ENCODE results near the gene NTF3.

Gene NTF3

DNA sequence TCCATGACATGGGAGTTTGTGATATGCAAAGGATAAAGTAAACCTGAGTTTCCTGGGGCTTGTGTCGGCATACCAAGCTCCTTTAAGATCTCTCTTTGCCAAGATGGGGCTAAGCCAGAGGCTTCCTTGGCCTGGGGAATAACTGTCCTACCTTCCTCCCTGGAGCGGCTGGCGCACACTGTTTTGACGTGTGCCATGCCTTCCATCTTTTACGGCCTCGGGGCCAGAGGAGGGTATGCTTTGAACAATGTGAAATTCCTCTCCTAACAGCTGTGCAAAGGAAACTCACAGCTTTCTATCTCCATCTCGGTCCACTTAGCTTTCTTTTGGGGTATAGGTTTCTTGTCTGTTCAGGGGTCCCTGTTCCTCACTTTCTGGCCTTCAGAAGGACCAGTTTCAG lies 55.2 kb downstream of the NTF3 start:
- no peaks in the 10 kb centered on the region for H3K36me3 Mint-ChIP-seq
- H3K4me1 Mint-ChIP-seq: no peaks in the 10 kb centered on the region
- H3K27me3 Mint-ChIP-seq: no peaks in the 10 kb centered on the region
- H3K4me3 Mint-ChIP-seq: no peak overlapping the region
- H3K27ac Mint-ChIP-seq: no peak overlapping the region
- no peak for ATAC-seq
- H3K9me3 Mint-ChIP-seq: no peaks in the 10 kb centered on the region

DNA sequence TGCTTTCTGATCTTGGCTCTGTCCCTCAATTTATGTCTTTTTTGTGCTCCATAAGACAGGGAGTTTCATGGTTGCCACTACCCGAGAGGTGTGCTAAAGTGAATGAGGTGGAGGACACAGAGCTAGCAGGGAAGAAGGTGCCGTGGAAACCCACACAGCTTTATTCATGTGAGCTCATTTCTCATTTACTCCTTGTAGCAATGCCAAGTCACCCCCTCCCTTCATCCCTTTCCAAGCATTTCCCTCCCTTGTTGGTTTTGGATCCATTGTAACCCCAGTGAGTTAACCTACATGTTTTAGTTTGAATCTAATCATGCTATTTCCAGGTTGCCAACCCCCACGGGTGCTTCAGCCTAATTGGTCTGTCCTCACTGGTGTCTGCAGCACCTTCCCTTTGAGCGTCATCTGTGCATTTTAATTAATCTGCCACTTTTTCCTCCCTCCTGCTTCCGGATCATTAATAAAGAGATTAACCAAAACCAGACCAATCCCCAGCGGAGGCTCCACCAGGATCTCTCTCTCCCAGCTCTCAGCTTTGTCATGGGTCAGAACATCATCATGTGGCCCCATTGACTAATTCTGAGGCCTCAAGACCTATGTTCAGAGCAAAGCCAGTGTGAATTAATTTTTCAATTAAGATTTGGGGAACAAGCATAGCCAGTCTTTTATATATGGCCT lies 56.2 kb downstream of the NTF3 start:
- Mint-ChIP-seq H3K36me3 (no peaks in the 10 kb centered on the region), H3K4me1 (no peaks in the 10 kb centered on the region), H3K9me3 (no peaks in the 10 kb centered on the region), H3K27ac (no peak overlapping the region), H3K27me3 (no peaks in the 10 kb centered on the region), H3K4me3 (no peak overlapping the region)
- ATAC-seq: no peak

DNA sequence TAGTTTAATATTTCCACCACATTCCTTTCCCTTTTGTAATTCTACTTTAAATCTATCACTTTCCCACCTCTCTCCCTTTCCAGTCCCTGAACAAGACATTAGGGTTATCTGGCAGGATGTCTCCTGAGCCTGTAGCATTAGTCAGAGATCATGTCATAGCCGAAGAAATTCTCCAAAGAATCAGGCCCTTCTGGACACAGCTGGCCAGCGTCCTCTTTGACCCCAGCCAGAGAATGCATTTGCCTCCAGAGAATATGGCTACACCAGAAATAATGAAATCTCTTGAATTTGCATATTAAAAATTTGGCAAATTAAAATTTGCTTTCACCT lies 56.7 kb downstream of the NTF3 start:
- no peaks in the 10 kb centered on the region for H3K9me3 Mint-ChIP-seq
- no peaks in the 10 kb centered on the region for H3K4me1 Mint-ChIP-seq
- H3K36me3 Mint-ChIP-seq: no peaks in the 10 kb centered on the region
- no peak for ATAC-seq
- H3K27me3 Mint-ChIP-seq: no peaks in the 10 kb centered on the region
- H3K4me3 Mint-ChIP-seq: no peak overlapping the region
- H3K27ac Mint-ChIP-seq: no peak overlapping the region

DNA sequence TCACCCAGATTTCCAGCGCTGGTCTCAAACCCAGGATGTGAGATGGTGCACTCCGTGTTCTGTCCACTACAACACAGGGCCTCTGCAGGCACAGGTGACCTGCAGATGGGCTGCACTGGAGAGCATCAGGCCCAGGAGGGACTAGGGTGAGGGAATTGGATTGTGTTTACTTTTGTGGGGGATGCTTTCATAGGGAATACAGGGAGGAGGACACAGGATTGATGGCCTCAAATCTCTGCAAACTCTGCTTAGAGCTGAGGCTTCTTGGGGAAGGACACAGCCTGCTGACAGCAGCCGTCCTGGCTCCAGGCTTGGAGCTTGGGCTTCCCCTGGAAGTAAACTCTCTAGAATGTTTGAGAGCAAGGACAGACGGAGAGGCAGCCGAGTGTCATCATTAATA lies 57.1 kb downstream of the NTF3 start:
- Mint-ChIP-seq H3K27ac (no peak overlapping the region), H3K4me3 (no peak overlapping the region), H3K9me3 (no peaks in the 10 kb centered on the region), H3K36me3 (no peaks in the 10 kb centered on the region), H3K27me3 (no peaks in the 10 kb centered on the region), H3K4me1 (no peaks in the 10 kb centered on the region)
- ATAC-seq: no peak

DNA sequence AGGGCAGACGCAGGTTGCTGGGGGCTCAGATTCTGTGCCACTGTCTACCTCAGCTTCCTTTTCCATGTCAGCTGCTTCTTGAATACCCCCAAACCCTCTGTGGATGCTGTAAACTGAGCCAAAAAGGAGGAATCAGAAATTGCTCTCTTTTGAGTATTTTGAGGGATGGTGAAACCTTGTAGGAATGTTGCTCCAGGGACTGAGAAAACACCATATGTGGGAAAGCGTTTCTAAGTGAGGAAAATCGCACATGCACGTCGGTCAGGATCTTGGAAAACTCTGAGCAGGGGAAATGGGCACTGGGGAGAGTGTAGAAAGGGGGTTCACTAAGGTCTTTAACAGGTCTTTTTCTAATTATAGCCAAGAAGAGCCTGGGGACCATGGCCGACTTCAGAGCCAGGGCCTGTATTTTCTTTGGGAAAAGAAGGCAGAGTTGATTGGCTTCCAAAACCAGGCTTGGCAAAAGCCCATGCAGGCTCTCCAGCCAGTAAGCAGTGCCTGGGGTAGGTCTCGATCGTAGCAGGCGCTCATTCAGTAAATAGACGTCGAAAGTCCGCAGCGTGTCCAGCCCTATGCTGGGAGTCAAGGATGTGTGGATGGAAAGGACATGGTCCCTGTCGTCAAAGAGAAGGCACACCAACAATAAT lies 58.0 kb downstream of the NTF3 start:
- no peak overlapping the region for H3K27ac Mint-ChIP-seq
- ATAC-seq: no peak
- H3K4me3 Mint-ChIP-seq: no peak overlapping the region
- H3K27me3 Mint-ChIP-seq: no peaks in the 10 kb centered on the region
- H3K36me3 Mint-ChIP-seq: no peaks in the 10 kb centered on the region
- no peaks in the 10 kb centered on the region for H3K9me3 Mint-ChIP-seq
- no peaks in the 10 kb centered on the region for H3K4me1 Mint-ChIP-seq

DNA sequence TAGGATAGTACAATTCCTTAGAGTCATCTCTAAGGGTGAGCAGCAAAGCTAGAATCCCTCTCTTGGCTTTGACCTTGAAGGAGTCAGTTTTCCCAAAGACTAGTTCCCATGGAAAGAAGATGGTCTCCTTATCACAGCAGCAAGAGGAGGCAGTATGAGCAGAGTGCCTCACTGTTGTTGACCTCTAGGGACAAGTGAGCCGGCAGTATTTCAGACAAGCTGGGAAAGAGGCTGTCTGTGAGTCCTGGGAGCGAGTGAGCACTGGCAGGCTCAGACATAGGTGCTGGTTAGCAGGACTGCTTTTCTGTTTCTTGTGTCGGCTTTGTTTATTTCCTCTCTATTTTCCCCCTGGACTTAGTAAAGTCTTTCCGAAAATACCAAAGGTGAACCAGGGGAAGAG lies 60.7 kb downstream of the NTF3 start:
- Mint-ChIP-seq H3K4me3 (no peak overlapping the region), H3K36me3 (no peaks in the 10 kb centered on the region), H3K4me1 (no peaks in the 10 kb centered on the region), H3K27ac (no peak overlapping the region), H3K9me3 (no peaks in the 10 kb centered on the region), H3K27me3 (no peaks in the 10 kb centered on the region)
- no peak for ATAC-seq

DNA sequence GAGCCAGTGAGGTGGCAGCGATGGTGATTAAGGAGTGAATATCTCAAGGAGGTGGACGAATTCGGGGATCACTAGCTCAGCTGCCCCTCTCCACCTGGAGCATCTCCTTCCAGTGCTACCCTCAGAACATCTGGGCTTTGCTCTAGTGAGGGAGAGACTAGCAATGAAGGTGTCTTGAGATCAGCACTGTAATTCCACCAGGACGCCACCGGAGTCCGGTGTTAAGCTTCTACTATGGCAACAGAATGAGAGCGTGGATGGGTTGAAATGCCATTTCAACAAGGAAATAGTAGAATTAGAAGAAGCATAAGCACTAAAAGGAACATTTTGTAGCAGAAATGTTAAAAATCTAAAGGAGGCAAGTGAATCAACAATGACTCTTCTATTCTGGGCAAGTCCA lies 61.1 kb downstream of the NTF3 start:
- Mint-ChIP-seq H3K27ac (no peak overlapping the region), H3K36me3 (no peaks in the 10 kb centered on the region), H3K9me3 (no peaks in the 10 kb centered on the region), H3K4me3 (no peak overlapping the region), H3K27me3 (no peaks in the 10 kb centered on the region), H3K4me1 (no peaks in the 10 kb centered on the region)
- ATAC-seq: no peak

DNA sequence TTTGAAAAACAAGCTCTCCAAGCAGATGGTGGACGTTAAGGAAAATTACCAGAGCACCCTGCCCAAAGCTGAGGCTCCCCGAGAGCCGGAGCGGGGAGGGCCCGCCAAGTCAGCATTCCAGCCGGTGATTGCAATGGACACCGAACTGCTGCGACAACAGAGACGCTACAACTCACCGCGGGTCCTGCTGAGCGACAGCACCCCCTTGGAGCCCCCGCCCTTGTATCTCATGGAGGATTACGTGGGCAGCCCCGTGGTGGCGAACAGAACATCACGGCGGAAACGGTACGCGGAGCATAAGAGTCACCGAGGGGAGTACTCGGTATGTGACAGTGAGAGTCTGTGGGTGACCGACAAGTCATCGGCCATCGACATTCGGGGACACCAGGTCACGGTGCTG lies 62.4 kb downstream of the NTF3 start:
- Mint-ChIP-seq H3K9me3 (no peaks in the 10 kb centered on the region), H3K27me3 (peaks cover 7% of the 10 kb centered on the region), H3K4me3 (no peak overlapping the region), H3K27ac (no peak overlapping the region), H3K4me1 (no peaks in the 10 kb centered on the region), H3K36me3 (no peaks in the 10 kb centered on the region)
- ATAC-seq: no peak

DNA sequence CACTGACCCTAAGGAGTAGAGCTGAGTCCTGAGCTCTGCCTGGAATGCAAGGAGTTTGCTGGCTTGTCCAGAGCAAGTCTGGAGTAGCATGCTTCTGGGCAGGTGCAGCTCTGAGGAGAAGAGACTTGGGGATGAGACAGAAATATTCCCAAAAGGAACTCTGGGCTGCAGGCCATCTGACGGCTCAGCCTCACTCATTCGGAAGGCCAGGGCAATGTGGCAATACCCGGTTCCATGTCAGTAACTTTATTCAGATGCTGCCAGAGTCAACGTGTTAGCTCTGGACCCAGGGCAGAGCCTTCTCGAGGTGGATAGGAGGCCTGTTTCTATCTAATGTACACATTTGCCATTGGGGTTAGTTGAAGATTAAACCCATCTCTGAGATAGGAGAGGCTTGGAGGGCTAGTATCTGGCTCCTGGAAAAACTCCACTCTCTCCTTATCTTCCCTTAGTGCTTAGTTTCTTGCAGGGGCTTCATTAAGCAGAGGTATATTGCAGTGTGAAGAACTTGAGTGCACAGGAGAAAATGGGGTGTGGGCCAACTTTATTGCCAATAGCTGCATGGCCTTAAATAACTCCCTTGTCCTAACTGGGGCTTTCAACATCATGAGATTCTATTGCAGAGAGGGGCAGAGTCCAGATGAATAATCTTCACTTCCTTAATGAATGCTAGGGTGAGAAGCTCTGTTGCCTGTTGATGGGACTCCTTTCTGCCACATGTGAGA lies 65.6 kb downstream of the NTF3 start:
- Mint-ChIP-seq H3K9me3 (no peaks in the 10 kb centered on the region), H3K36me3 (no peaks in the 10 kb centered on the region), H3K4me1 (no peaks in the 10 kb centered on the region), H3K27ac (no peak overlapping the region), H3K4me3 (no peak overlapping the region), H3K27me3 (peaks cover 25% of the 10 kb centered on the region)
- ATAC-seq: no peak

DNA sequence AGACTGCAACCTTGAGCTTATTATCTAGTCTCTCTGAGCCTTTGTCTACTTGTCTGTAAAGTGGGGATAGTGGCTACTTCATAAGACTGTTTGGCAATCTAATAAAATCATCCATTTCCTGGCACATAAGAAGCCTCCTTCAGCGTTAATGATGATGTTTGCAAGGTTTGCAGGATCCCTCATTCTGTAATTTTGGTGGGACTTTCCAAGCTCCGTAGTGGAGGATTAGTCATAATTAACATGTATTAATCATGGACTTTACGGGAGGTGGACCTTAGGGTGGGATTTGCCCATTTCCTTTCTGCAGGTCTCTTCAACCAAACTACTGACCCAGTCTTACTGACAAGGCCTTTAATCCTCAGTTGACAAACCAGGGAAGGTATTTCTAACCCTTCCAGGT lies 66.2 kb downstream of the NTF3 start:
- no peaks in the 10 kb centered on the region for H3K36me3 Mint-ChIP-seq
- no peak overlapping the region for H3K4me3 Mint-ChIP-seq
- no peaks in the 10 kb centered on the region for H3K4me1 Mint-ChIP-seq
- no peak for ATAC-seq
- no peak overlapping the region for H3K27ac Mint-ChIP-seq
- H3K9me3 Mint-ChIP-seq: no peaks in the 10 kb centered on the region
- peaks cover 25% of the 10 kb centered on the region for H3K27me3 Mint-ChIP-seq

DNA sequence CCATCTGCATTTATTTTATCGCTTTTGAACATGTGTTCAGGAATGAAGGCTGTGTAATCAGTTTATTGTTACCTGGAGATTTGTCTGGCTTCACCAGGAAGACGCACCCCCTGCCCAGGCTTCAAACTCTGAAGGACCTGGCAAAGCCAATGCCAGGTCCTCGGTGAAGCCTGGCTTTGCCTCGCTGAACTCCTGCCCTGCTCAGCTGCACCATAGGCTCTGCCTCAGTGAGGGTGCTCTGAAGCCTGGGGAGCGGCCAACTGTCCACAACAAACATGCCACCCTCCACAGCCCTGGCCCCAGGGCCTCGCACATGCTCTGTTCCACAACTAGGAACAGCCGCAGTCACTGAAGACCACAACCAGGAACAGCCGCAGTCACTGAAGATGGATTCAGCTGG lies 66.9 kb downstream of the NTF3 start:
- H3K27me3 Mint-ChIP-seq: peaks cover 25% of the 10 kb centered on the region
- H3K4me3 Mint-ChIP-seq: no peak overlapping the region
- no peaks in the 10 kb centered on the region for H3K9me3 Mint-ChIP-seq
- H3K4me1 Mint-ChIP-seq: no peaks in the 10 kb centered on the region
- ATAC-seq: no peak
- H3K36me3 Mint-ChIP-seq: no peaks in the 10 kb centered on the region
- no peak overlapping the region for H3K27ac Mint-ChIP-seq

DNA sequence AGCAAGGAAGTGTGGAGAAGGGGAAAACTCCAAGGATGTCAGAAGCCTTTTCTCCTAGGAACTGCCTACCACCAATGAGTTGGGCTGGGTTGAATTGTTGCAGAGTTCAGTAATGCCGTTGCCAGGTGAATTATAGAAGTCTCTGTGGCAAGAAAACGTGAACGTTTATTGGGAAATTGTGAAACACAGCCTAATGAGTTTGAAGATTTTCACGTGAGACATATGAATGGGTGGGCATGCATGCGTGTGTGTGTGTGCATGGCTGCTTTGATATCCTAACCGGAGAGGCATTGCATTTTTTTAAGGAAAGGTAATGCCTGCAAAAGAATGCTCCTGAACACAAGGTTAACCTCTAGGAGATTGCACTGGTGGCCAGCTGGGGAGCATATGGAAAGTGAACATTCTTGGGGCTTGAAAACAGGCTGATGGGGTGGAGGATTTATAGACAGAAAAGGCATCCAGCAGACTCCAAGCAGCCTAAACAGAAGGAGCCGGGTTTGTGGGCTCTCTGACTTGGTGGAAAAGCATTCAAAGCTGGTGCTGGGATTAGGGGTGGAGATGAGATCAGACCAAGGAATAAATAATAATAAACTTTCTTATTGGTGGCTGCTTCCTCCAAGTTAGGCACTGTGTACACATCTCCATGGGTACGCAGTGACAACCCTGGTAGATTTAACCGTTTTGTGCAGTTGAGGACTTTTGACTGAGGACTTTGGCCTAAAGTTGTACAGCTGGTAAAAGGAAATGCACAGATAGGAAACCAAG lies 67.8 kb downstream of the NTF3 start:
- Mint-ChIP-seq H3K4me3 (no peak overlapping the region), H3K36me3 (no peaks in the 10 kb centered on the region), H3K27ac (no peak overlapping the region), H3K9me3 (no peaks in the 10 kb centered on the region), H3K4me1 (no peaks in the 10 kb centered on the region), H3K27me3 (peaks cover 25% of the 10 kb centered on the region)
- ATAC-seq: no peak

DNA sequence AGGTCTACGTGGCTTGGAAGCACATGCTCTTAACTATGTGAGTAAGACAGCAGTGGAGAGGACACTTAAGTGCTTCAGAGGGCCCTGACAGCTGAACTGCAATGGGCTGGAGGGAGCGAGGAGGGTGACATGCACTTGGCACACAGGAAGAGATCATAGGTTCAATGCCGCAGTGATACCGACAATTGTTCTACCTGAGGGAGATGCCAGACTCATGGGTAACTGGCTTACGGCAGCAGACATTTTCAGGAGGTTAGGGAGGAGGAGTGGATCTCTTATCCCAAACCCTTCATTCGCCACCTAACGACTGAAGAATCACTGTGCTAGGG lies 68.4 kb downstream of the NTF3 start:
- Mint-ChIP-seq H3K27me3 (peaks cover 25% of the 10 kb centered on the region), H3K4me3 (no peak overlapping the region), H3K27ac (no peak overlapping the region), H3K9me3 (no peaks in the 10 kb centered on the region), H3K36me3 (no peaks in the 10 kb centered on the region), H3K4me1 (no peaks in the 10 kb centered on the region)
- no peak for ATAC-seq

DNA sequence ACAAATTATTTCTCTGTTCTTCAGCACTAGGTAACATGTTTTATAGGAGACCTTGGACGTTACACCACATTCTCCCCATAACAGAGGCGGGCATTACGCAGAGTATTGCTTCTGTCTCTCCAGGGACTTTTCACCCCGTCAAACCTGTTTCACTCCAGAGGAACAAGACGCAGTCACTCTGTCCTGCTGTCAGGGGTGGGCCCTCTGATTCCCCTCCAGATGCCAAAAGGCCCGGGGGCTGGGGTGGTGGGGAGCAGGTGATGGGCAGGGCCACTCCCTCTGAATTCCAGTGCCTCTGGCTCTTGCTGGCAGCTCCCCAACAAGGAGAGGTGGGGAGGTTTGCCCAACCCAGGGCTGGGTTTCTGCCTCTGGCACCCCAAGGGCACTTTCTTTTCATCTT lies 71.9 kb downstream of the NTF3 start:
- Mint-ChIP-seq H3K9me3 (no peaks in the 10 kb centered on the region), H3K4me1 (no peaks in the 10 kb centered on the region), H3K27ac (no peak overlapping the region), H3K4me3 (no peak overlapping the region), H3K36me3 (no peaks in the 10 kb centered on the region), H3K27me3 (peaks cover 24% of the 10 kb centered on the region)
- no peak for ATAC-seq

DNA sequence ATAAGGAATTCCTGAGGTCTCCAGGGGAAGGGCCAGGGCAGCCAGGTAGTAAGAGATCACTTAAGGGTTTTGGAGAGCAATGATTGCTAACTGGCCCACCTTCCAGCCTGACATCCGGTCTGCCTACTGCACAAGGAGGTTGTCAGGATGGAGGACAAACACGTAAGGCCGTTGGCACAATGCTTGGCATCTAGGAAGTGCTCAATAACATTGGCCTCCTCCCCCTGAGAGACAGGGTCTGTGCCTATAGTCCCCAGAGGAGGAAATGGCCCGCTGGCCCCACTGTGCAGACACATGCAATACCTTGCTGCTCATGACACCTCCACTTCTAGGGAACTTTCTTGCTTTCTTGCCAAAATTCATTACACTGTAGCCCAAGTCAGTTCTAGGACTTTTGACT lies 73.2 kb downstream of the NTF3 start:
- Mint-ChIP-seq H3K4me1 (no peaks in the 10 kb centered on the region), H3K36me3 (no peaks in the 10 kb centered on the region), H3K27me3 (peaks cover 13% of the 10 kb centered on the region), H3K27ac (no peak overlapping the region), H3K4me3 (no peak overlapping the region), H3K9me3 (no peaks in the 10 kb centered on the region)
- no peak for ATAC-seq

DNA sequence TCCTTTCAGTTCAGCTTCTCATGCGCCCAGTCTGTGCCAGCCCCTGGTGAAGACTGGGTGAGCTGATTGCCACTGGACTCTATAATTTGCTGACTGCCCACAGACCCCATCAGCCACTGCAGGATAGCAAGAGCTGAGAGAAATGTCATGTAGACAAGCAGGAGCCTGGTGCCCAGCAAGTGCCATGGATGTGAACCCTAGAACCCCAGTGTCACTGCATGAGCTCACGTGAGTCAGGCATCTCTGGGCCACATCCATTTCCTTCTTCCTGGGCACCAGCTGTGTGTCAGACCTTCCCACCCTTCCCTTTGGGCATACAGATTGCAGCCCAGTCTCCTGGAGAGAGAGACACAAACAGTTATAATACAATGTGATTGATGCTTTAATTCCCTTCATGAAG lies 73.8 kb downstream of the NTF3 start:
- no peaks in the 10 kb centered on the region for H3K9me3 Mint-ChIP-seq
- H3K27me3 Mint-ChIP-seq: peaks cover 13% of the 10 kb centered on the region
- no peaks in the 10 kb centered on the region for H3K4me1 Mint-ChIP-seq
- ATAC-seq: no peak
- no peak overlapping the region for H3K27ac Mint-ChIP-seq
- H3K36me3 Mint-ChIP-seq: no peaks in the 10 kb centered on the region
- no peak overlapping the region for H3K4me3 Mint-ChIP-seq
